B cell (primary cell): Measurements from ENCODE around the gene CD44. TPM values are rescaled to one million over a fixed set of nuclear protein-coding genes. Genes with fewer than 3 reads are reported as not detected.

Experiments
- ATAC-seq: fragments of 200-7000 bp; cut with Tn5 transposase; one replicate; pipeline ENCODE4 v1.10.0; 2021; ENCODE audit warnings: low read depth, mild to moderate bottlenecking, moderate number of reproducible peaks, moderate library complexity
- CTCF ChIA-PET: fragments of 350-600 bp; sonication (Branson Sonifier 250); formaldehyde crosslinking; loops from one replicate; lab custom pipeline; 2021; ENCODE audit warnings: antibody characterized with exemption, inconsistent platforms; lab: Charles Lee
- POLR2A ChIA-PET: fragments of 350-600 bp; sonication (Branson Sonifier 250); formaldehyde crosslinking; loops from one replicate; lab custom pipeline; 2021; ENCODE audit warnings: antibody characterized with exemption; lab: Charles Lee
- DNase-seq: peaks from one replicate; pipeline ENCODE4 v3.0.0; 2013
- H2AFZ ChIP-seq: 2 replicates; pipeline ENCODE4 v1.6.1; 2012; ENCODE audit warnings: mild to moderate bottlenecking, low read depth, low read length; ENCODE audit not compliant: insufficient read depth, poor library complexity, severe bottlenecking
- H3K27ac ChIP-seq, 2 donors: 1 replicate in 1 of 2; 2 replicates in 1 of 2; pipeline ENCODE4 v1.5.1; 2012 to 2013; ENCODE audit warnings: low read length in 2 of 2, mild to moderate bottlenecking in 2 of 2, moderate library complexity in 1 of 2
- H3K27me3 ChIP-seq, 4 experiments: fragments of 200-600 bp in 1 of 4; sonication (generic) in 1 of 4; replicated peaks in 1 of 4; 1 replicate in 2 of 4; 2 replicates in 2 of 4; pipeline versions ENCODE4 v1.6.1 to v1.7.0; 2013 to 2016; ENCODE audit warnings: low read length in 3 of 4, mild to moderate bottlenecking in 2 of 4, mixed read lengths in 1 of 4, moderate library complexity in 1 of 4; ENCODE audit not compliant: insufficient read depth in 4 of 4, control insufficient read depth in 3 of 4; ENCODE audit errors: control extremely low read depth in 1 of 4
- H3K36me3 ChIP-seq, 2 experiments: replicated peaks in 1 of 2; 1 replicate in 1 of 2; 2 replicates in 1 of 2; pipeline versions ENCODE4 v1.6.1 to v1.7.1; 2013; ENCODE audit warnings: low read length in 1 of 2; ENCODE audit not compliant: insufficient read depth in 2 of 2, control insufficient read depth in 1 of 2; ENCODE audit errors: control extremely low read depth in 1 of 2, extremely low read depth in 1 of 2
- H3K4me1 ChIP-seq, 2 donors: fragments of 200-600 bp in 1 of 2; sonication (generic) in 1 of 2; 1 replicate in 1 of 2; 2 replicates in 1 of 2; pipeline versions ENCODE4 v1.5.1 to v1.6.1; 2013 to 2017; ENCODE audit warnings: low read length in 2 of 2; ENCODE audit not compliant: control insufficient read depth in 2 of 2, insufficient read depth in 2 of 2
- H3K4me2 ChIP-seq: replicated peaks from 2 replicates; pipeline ENCODE3; 2012; ENCODE audit warnings: mild to moderate bottlenecking, low read depth, low read length; ENCODE audit not compliant: poor library complexity, severe bottlenecking
- H3K4me3 ChIP-seq, 5 experiments: fragments of 200-600 bp in 1 of 5; sonication (generic) in 1 of 5; 1 replicate in 3 of 5; 2 replicates in 2 of 5; pipeline versions ENCODE4 v1.5.1 to v1.7.0; 2011 to 2016; ENCODE audit warnings: low read length in 4 of 5, mild to moderate bottlenecking in 4 of 5, low read depth in 2 of 5, control low read depth in 1 of 5, moderate library complexity in 1 of 5; ENCODE audit not compliant: insufficient read depth in 1 of 5; ENCODE audit errors: control extremely low read depth in 1 of 5, extremely low read depth in 1 of 5
- H3K79me2 ChIP-seq: fragments of 200-600 bp; sonication (generic); one replicate; pipeline ENCODE4 v1.6.0; 2016; ENCODE audit warnings: low read length; ENCODE audit not compliant: control insufficient read depth, insufficient read depth
- H3K9ac ChIP-seq: fragments of 200-600 bp; sonication (generic); 2 replicates; pipeline ENCODE4 v1.6.1; 2017; ENCODE audit warnings: mild to moderate bottlenecking, low read length, moderate library complexity
- H3K9me3 ChIP-seq, 3 donors: one replicate each; pipeline versions ENCODE4 v1.6.1 to v1.7.1; 2013; ENCODE audit warnings: low read length in 2 of 3; ENCODE audit not compliant: control insufficient read depth in 2 of 3, insufficient read depth in 1 of 3; ENCODE audit errors: control extremely low read depth in 1 of 3
- H4K20me1 ChIP-seq: 2 replicates; pipeline ENCODE4 v1.6.0; 2012; ENCODE audit warnings: mild to moderate bottlenecking, low read length; ENCODE audit not compliant: insufficient read depth, control insufficient read depth, poor library complexity, severe bottlenecking
- H3K27ac Mint-ChIP-seq: one replicate; pipeline ENCODE4 v1.8.0; 2021; ENCODE audit warnings: mixed read lengths
- H3K27me3 Mint-ChIP-seq: one replicate; pipeline ENCODE4 v1.8.0; 2021; ENCODE audit warnings: mixed read lengths
- H3K4me1 Mint-ChIP-seq: one replicate; pipeline ENCODE4 v1.8.0; 2021; ENCODE audit warnings: mixed read lengths
- H3K4me3 Mint-ChIP-seq: one replicate; pipeline ENCODE4 v1.8.0; 2021; ENCODE audit warnings: mixed read lengths
- H3K9me3 Mint-ChIP-seq: one replicate; pipeline ENCODE4 v1.8.0; 2022; ENCODE audit warnings: mixed read lengths; ENCODE audit not compliant: insufficient read depth
- CTCF ChIP-seq: fragments of 200-600 bp; IDR thresholded peaks from one replicate; pipeline ENCODE4 v1.8.0; 2022; ENCODE audit warnings: antibody characterized with exemption, mild to moderate bottlenecking
- EZH2 ChIP-seq: IDR thresholded peaks from 2 replicates; pipeline ENCODE4 v1.6.1; 2012; ENCODE audit warnings: borderline replicate concordance, low read depth, mild to moderate bottlenecking, moderate library complexity, low read length; ENCODE audit not compliant: insufficient read depth, poor library complexity, severe bottlenecking
- WGBS: methylation state at CpG from one replicate; pipeline ENCODE4 v1.1.5; 2013; ENCODE audit warnings: missing lambda C conversion rate; ENCODE audit not compliant: insufficient coverage; 5-methylcytosine and 5-hydroxymethylcytosine counted together
- intact Hi-C: fragments of 100-400 bp; cut with micrococcal nuclease; formaldehyde crosslinking; loops from one replicate; pipeline ENCODE4 v1.10.0; 2022
- polyA plus RNA-seq: library from polyadenylated mRNA; depleted of rRNA; stranded (reverse); fragments of >200 nt; gene quantifications from 2 replicates; pipeline ENCODE4 v1.2.3, GENCODE V29; 2012
- total RNA-seq, 2 donors: library from RNA; stranded (reverse); fragments of 120-200 nt in 1 of 2; gene quantifications; 1 replicate in 1 of 2; 2 replicates in 1 of 2; pipeline versions ENCODE4 v1.2.3 to v1.2.4, GENCODE V29; 2013 to 2022

The CD44 gene
- total and polyA plus RNA-seq, 2 donors (not counting 1 experiment from before 2014, with no cell fraction given): 261 to 896 TPM

GRCh38 chr11:35163702-35164496 is 24.9 kb downstream of the CD44 start:
- Mint-ChIP-seq H3K9me3 (no peaks in the 10 kb centered on the region), H3K4me1 (peaks cover 100% of the 10 kb centered on the region), H3K27me3 (no peaks in the 10 kb centered on the region), H3K4me3 (peak overlapping the region; percentile 86), H3K27ac (peak overlapping the region; percentile 97)
- ChIA-PET POLR2A (interaction anchor here (0.7 to 1.3 kb wide), 5 partner anchors 17 to 247 kb away, joined by 3 to 7 read pairs (median 3); partner anchors contain the start of gene CD44), CTCF (interaction anchor here (0.7 to 8.4 kb wide), 34 partner anchors 9 to 224 kb away, joined by 3 to 59 read pairs (median 5); partner anchors contain the start of gene CD44)
- Histone ChIP-seq H3K36me3 (peaks cover 0 to 15% of the 10 kb centered on the region in 2 experiments), H3K4me1 (peaks cover 96 to 97% of the 10 kb centered on the region in 2 donors), H3K4me3 (peak overlapping the region in 1 of 5 experiments; percentile 25), H3K4me2 (peak overlapping the region; percentile 79), H3K9ac (peak overlapping the region; percentile 8), H2AFZ (no peak overlapping the region), H3K79me2 (peaks cover 96% of the 10 kb centered on the region), H3K27ac (peak overlapping the region; percentile 96 to 98), H3K27me3 (no peaks in the 10 kb centered on the region), H3K9me3 (no peaks in the 10 kb centered on the region), H4K20me1 (peaks cover 4% of the 10 kb centered on the region)
- intact Hi-C loops: loop anchor here (1.0 to 10.0 kb wide), 7 partner anchors 19 to 247 kb away; partner anchors contain the start of genes APIP and PDHX
- no CpG with 5 or more reads among the region's 3 CpGs for WGBS
- ATAC-seq: peak; percentile 15
- peak; percentile 70 for DNase-seq
- TF ChIP-seq CTCF (peak; percentile 61), EZH2 (no peak)
